HG03520 (cell line): Measurements from ENCODE around the gene ACTL7A.
A peak's percentile ranks its signal among the peaks of the same experiment; 100 is the strongest.
"Not testable (repeated sequence)": the region's sequence is repeated elsewhere in the genome, so short reads cannot be mapped to it uniquely, and the experiment has no call there.

Experiments used
- ATAC-seq: cut with Tn5 transposase; IDR thresholded peaks from one replicate; pipeline ENCODE4 v1.9.1; 2021; ENCODE audit warnings: mild to moderate bottlenecking, moderate library complexity; ENCODE audit not compliant: unreplicated experiment

Gene ACTL7A

DNA sequence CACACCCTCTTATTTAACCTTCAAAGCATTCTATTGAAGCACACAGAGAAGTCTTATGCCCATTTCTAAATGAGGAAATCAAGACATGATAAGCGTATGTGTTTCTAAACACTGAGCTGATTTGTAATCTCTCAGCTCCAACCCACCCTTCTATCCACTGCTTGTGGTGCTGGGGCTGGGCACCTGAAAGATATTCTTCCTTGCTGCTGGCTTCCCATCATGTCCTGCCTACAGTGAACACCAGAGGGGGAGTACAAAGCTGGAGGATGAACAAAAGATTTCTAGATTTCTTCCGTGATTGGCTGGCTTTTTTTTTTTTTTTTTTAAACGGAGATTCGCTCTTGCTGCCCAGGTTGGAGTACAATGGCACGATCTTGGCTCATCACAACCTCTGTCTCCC is 14.4 kb downstream of the ACTL7A start:
- ATAC-seq, result no peak

DNA sequence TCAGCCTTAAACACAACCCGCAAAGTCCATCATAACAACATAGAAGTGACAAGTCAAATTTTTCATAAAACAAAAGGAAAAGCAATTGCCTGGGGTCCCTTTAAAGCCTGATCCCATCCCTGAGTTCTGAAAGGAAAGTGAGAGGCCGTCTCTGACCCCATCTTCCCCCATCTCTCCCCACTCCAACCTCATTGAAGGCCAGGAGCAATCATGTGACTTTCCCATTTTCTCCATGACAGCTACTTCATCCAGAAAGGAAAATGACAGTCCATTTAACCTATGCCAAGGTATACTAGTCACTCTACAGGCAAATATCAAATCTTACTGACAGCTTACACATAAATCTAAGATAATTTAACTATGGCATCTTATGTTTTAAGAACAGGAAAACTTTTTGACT is 15.5 kb downstream of the ACTL7A start:
- ATAC-seq, result no peak

DNA sequence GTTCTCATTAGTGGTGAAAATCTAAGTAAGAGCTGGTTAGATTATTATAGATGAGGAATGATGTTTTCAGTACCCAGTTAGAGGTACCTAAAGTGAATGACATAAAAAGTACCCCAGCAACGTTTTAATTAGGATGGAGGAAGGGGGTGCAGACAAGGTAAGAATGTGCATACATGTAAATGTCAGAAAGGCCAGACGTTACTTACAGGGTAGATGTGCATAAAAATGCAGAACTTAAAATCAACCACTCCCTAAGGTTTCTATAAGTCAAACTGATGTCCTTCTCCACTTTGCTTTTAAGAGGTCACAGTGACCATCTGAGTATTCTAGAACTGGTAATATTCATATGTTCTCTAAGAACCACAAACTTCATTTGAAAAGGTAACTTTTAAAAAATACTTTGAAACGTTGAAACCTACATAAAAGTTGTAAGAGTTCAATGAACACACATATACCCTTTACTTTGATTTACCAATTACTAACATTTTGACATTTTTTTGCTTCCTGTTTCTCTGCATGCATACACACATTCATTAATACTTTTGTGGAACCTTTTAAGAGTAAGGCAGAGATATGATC is 18.8 kb downstream of the ACTL7A start:
- ATAC-seq, result no peak

DNA sequence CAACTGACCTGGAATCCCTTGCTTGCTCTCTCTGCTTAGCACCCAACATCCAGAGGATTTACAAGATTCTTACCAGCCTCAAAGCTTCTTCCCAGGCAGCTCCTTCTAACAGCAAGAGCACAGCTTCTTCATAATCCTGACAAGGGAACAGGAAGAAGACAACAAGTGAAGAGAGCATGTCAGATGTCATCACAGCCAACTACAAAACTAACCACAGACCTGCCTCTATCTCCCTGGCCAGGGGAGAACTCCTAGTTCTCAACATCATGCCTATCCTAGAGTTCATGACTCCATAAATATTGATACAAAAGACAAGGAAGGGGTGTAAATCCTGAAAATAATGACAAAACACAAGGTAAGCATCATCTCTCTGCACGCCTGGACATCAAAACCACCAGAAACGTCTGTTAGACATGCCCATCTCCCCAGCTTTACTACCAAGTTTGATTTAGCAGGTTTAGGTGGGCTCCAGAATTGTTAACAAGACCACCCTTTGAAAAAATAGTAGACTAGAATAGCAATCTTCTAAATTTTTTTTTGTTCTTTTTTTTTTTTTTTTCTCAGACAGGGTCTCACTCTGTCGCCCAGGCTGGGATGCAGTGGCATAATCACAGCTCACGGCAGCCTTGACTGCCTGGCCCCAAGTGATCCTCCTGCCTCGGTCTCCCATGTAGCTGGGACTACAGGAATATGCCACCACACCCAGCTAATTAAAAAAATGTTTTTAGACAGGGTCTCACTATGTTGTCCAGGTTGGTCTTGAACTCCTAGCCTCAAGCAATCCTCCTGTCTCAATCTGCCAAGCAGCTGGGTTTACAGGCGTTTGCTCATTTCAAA is 20.2 kb downstream of the ACTL7A start:
- no peak for ATAC-seq

DNA sequence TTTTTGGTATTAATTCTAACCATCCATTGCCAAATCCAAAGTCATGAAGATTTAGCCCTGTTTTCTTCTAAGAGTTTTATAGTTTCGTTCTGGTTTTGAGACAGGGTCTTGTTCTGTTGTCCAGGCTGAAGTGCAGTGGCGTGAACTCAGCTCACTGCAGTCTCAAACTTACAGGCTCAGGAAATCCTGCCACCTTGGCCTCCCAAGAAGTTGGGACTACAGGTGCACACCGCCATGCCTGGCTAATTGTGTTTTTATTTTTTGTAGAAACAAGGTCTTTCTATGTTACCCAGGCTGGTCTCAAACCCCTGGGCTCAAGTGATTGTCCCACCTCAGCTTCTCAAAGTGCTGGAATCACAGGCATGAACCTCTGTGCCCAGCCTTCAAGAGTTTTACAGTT is 21.0 kb downstream of the ACTL7A start:
- ATAC-seq, result no peak

DNA sequence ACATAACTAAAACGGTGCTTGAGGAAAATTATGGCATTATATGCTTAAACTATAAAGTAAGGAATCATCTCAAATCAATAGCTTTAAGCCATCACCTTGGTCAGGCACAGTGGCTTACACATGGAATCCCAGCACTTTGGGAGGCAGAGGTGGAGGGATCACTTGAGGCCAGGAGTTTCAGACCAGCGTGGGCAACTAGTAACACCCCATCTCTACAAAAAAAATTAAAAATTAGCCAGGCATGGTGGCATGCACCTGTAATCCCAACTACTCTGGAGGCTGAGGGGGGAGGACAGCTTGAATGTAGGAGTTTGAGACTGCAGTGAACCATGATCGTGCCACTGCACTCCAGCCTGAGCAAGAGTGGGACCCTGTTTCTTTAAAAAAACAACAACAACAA is 22.6 kb downstream of the ACTL7A start:
- no peak for ATAC-seq

DNA sequence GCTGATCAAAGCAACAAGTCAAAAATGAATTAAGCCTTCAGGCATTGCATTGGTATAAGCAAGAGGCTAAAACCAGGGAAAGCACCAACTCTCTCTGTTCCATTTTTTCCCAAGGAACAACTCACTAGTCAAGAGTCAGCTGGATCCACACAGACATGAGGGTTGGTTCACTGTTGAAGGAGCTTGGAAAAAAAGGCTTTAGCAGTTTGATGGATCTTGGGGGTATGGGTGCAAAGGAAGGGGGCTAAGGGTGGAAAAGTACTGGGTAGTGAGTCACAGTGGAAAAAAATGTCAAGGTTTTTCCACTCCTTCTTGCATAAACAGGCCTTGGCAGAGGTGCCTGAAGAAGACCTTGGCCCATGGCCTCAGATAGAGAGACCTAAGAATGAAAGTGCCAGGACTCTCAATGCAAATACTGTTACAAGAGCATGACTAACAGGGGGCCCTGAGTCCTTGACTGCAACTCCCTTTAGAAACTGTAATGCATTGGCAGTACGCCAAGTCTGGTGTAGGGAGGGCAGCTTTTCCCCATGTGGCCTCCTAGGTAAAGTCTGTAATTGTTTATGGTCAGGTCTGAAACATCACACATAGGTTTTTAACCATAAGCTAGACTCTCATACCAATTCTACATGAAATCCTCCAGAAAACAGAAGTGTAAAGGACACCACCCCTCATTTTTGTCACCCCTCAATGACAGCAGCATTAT is 23.7 kb downstream of the ACTL7A start:
- ATAC-seq, result peak; percentile 99

DNA sequence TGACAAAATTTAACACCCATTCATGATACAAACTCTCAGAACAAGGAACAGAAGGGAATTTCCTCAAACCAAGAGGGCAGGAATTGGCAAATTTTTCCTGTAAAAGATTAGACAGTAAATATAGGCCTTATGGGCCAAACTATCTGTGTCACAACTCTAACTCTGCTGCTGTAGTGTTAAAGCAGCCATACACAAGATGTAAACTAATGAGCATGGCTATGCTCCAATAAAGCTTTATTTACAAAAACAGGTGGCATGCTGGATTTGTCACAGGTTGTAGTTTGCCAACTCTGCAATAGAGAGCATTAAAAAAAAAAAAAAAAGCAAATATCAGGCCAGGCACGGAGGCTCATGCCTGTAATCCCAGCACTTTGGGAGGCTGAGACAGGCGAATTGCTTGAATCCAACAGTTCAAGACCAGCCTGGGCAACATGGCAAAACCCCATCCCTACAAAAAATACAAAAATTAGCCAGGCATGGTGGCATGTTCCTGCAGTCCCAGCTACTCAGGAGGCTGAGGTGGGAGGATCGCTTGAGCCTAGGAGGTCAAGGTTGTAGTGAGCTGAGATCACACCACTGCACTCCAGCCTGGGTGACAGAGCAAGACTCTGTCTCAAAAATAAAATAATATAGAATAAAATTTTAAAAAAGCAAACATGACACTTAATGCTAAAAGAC is 24.7 kb downstream of the ACTL7A start:
- not testable (repeated sequence) for ATAC-seq

DNA sequence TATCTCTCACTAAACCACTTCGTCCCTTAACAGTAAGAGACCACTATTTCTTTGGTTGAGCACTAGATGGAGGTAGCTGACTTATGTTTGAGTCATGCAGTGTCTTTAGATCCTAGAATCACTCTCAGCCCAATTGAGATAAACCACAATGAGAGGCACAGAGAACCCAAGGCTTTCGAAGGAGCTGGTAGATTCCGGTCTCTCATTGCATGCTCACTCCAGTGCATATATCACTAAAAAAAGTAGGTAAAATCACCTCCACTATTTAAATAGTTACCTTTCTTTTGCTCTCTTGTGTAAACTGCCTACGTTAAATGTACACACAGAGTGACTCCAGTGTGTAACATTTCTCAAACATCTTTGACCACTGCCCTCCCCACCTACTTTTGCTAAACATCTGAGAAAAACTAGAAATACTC is 27.6 kb downstream of the ACTL7A start:
- ATAC-seq, result no peak

DNA sequence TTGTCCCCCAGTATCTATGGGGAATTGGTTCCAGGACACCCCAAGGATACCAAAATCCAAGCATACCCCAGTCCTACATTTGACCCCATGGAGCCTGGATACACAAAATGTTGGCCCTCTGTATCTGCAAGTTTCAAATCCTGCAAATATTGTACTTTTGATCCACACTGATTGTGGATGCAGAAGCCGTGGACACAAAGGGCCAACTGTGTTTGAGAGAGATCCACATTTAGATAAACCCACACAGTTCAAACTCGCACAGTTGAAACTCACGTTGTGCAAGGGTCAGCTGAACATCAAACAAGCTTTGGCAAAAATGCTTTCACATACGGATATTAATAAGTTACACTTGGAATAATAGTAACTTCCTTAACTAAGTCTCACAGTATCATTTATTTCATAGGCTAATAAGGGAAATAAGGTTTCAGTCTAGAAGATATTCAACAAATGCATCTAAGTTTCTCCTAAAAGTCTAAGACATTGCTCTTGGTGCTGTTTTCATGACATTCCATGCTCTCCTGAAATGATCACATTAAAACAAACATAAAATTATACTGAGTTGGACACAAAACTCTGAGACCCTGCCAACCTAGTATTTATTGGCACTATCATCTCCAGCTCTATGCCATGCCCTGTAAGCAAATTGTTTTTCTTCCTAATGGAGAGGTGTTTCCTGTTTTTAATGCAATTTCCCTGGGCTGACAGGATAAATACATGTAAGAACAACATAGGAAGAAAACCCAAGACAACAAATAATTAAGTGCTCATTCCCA is 32.3 kb downstream of the ACTL7A start:
- no peak for ATAC-seq

DNA sequence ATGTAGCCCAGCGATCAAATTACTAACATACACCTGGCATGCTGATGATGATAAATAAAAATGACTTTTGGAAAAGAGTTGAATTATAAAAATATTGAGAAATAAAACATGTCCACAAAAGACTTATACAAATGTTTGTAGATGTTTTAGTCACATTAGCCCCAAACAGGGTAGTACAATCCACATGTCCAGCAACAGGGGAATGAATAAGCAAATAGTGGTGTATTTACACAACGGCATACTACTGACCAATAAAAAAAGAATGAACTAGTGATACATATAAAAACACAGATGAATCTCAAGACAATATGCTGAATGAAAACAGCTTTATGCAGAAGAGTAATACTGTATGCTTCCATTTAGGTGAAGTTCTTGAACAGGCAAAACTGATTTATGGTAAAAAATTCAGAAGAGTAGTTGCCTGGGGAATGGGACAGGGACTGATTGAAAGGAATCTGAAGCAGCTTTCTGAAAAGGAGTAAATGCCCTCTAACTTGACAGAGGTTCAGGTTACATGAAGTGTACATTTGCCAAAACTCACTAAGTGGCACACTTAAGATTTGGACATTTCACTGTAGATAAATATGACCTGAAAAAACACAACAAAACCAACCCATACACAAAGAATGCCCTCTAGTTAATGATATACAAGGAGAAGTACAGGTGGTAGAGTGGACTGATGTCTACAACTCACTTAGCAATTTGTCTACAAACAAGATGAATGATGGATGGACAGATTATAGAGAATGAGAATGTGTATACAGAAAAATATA is 35.4 kb downstream of the ACTL7A start:
- ATAC-seq, result no peak

DNA sequence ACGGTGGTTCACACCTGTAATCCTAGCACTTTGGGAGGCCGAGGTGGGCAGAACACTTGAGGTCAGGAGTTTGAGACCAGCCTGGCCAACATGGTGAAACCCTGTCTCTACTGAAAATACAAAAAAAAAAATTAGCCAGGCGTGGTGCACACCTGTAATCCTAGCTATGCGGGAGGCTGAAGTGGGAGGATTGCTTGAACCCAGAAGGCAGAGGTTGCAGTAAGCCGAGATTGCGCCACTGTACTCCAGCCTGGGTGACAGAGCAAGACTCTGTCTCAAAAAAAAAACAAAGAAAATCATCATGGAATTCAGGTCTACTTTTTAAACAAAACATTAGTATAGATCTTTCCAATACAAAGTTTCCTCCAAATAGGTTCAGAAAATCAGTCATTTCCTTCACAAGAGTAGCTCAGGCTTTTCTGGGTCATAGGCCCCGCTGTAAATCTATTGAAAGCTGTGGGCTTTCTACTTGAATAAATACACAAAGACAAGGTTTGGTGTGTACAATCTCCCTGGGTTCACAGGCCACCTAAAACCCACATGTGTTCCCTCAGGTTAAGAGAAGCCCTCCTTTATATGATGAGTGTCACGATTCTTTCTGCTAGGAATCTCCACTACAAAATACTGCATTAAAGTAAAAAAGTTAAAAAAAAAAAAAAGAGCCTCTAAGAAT is 37.1 kb downstream of the ACTL7A start:
- not testable (repeated sequence) for ATAC-seq

DNA sequence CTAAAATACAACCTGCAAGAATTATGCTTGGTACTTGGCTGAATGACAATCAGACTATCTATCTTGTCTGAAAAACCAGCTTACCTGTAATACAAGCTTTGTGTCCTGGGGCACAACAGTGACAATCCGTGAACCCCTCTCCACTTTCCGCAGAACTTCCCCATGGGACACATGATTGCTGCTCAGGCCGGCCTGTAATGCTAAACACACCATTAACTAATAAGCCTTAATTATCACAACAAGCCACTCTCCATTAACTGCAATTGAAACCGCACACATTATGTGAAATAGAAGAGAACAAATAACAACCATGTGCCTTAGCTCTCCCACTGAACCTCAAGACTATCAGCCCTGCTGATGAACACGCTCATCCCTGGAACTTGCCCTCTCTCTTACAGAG is 38.1 kb downstream of the ACTL7A start:
- no peak for ATAC-seq

DNA sequence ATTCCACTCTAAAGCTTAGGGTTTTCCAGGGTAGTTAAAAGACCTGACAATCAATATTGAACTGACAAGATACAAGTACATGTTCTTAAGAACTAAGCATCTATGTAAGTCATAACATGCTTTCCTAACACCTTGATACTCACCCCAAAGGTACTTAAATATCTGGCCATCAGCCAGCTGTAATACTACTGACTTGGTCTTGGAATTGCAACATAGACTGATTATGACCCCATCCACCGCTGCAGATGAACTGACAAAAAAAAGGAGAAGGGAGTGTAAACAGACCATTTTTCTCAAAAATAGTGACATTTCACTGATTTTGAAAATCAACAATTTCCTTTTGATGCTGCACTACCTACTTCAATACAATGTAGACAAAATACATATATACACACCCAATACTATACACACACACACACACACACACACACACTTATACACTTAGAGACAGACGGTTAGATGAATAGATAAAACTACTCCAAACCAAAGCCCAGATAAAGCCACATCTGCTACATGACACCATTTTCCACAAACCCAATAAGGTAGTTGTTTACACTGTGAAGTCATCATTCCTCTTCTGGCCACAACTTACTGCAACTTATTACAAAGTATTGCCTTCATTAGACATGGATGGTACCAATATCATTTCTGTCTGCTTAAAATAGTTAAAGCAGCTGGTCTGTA is 41.5 kb downstream of the ACTL7A start:
- no peak for ATAC-seq

DNA sequence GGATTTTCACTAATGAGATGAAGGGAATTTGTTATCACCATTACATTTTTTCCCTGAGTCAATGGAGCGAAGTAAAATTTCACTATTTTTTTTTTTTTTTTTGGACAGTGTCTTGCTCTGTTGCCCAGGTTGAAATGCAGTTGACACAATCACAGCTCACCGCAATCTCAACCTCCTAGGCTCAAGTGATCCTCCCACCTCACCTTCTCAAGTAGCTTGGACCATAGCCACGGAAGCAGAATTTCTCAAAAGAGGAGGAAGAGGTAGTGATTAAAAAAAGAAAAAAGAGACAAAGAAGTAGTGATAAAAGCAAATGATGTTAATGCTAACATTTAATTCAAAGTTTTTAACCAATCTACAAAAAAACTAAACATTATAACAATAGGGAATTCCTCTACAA is 42.1 kb downstream of the ACTL7A start:
- no peak for ATAC-seq

DNA sequence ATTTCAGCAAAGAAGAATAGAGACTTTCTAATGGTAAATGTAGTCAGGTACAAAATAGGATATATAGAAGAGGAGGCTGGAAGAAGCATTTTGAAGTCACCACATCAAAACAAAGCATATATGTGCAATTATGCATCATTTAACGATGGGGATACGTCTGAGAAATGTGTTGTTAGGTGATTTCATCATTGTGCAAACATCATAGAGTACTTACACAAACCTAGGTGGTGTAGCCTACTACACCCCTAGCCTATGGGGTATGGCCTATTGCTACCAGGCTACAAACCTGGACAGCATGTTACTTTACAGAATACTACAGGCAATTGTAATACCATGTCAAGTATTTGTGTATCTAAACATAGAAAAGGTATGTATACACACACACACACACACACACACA is 43.4 kb downstream of the ACTL7A start:
- no peak for ATAC-seq

DNA sequence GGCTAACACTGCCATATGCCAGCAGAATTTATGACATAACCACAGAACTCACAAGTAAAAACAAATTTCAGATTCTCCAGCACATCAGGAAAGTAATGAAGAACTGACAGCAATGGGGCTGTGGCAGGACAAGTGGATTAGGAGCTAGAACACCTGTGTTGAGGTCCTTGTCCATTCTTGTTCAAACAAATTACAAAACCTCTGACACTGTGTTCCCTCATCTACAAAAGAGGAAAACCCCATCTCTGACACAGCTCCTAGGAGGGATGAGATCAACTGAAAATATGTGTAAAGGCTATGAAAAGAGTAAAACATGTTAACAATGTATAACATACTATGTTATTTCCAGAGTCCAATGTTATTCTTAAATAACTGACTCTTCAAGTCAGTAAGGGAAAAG is 48.3 kb downstream of the ACTL7A start:
- ATAC-seq, result no peak

DNA sequence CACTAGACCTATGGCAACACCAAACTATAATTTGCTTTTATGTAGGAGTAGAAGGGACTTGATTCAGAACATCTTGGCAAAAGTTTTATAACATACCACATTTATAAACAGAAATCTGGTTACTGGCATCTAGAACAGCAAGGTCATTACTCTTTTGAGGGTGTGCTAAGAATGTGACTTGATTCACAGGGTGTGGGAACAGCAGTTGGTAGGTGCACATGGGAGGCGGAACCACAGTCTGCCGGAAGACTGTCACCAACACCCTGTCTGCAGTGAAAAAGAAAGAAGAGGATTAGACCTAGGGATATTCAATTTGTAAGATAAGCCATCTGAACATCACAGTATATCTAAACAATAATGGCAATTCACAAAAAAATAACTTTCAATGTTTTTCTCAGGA is 48.8 kb downstream of the ACTL7A start:
- no peak for ATAC-seq

DNA sequence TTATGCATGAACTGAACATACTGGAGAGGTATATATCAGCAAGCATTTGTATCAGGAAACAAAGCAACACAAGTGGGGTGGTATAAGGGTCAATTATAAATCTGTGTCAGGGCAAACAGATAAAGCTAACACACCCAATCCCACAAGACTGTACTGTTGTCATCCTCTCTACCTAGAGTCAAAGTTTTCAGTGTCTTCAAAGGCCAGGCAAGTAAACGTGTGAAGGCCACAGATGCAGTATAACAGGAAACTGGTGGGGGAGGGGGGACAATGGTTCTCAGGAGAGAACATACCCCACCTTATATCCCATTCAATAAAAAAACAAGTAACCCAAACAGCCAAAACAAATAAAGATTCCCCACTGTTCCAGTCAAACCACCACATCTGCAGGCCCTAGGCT is 49.8 kb downstream of the ACTL7A start:
- no peak for ATAC-seq
